Posterior vena cava (tissue), 2 donors: ENCODE data around the gene HS3ST3A1. TPM values are rescaled to one million over a fixed set of nuclear protein-coding genes. Genes with fewer than 3 reads are reported as not detected.

Experiments used
- DNase-seq: peaks from one replicate; pipeline ENCODE4 v3.0.0-alpha.2; 2020; ENCODE audit warnings: low spot score
- intact Hi-C, 2 donors: fragments of 100-400 bp; cut with DNase I; formaldehyde crosslinking; loops; one replicate each; pipeline versions ENCODE4 v1.14.1 to v1.14.2; 2022 to 2023
- total RNA-seq, 2 donors: library from RNA; stranded (reverse); fragmentation: NEBNext Ultra II Directional; extraction: Animal tissue kit (Norgen Biotek cat#: 25700); gene quantifications; one replicate each; pipeline ENCODE4 v1.2.1, GENCODE V29; 2021
- donor health status: DM: yes; HTN: yes; CAD: no.
- donor health status: DM: yes; HTN: yes; CAD: no.

Gene HS3ST3A1
- total RNA-seq, 2 donors from 2014 or later = 0.24 to 0.28 TPM

GRCh38 chr17:13599864-13600263 is 1.9 kb downstream of the HS3ST3A1 start:
- intact Hi-C loops = loop anchor here (5.0 to 10.0 kb wide), 3 partner anchors 695 to 1325 kb away; partner anchors contain the start of gene HS3ST3B1 (in 1 of the 2)
- no peak for DNase-seq

GRCh38 chr17:13599168-13599577 is 2.6 kb downstream of the HS3ST3A1 start:
- DNase-seq = no peak
- intact Hi-C loops = loop anchor here (5.0 to 10.0 kb wide), 3 partner anchors 696 to 1326 kb away; partner anchors contain the start of gene HS3ST3B1 (in 1 of the 2)

DNA sequence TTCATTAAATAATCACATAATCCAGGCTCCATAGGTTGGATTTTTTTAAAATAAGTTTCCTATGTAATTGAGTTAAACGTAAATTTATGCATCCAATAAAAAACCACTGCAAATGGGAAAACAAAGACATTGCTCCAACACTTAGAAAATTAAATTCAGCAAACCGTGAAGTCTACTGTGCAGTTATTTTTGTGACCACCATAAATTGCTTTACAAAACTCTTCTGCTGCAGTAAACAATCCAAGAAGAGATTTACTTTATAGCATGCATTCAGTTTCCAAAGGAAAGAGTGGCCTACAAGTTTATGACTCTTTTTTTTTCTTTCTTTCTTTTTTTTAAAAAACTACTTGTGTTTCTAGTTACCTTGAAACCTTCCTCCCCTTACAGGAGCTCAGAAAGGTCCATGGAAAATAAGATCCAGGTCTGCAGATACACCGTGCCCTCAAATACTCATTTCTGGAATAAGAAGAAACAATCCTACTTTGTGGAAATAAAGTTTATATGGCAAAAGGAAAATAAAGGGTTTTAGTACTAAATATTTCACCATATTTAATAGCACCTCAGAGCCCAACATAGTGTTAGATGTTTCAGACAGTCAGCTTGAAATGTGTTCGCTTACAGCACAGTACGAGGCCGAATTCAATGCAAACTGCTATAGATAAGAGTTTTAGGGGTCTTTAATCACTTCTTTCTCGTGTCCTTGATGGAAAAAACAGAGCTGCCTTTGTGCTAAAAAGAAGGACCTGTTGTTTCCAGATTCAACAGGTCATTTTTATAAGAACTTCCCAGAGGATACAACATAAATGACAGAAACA is 3.2 kb downstream of the HS3ST3A1 start:
- intact Hi-C loops = loop anchor here (5.0 to 10.0 kb wide), 3 partner anchors 696 to 1326 kb away; partner anchors contain the start of gene HS3ST3B1 (in 1 of the 2)
- no peak for DNase-seq

- no peak for DNase-seq
- intact Hi-C loops = loop anchor here (5.0 to 10.0 kb wide), 3 partner anchors 697 to 1327 kb away; partner anchors contain the start of gene HS3ST3B1 (in 1 of the 2)
Observed at GRCh38 chr17:13597723-13598347, 3.9 kb downstream of the HS3ST3A1 start.

- DNase-seq = no peak
Observed at GRCh38 chr17:13596241-13596923, 5.3 kb downstream of the HS3ST3A1 start.

GRCh38 chr17:13595599-13595899 is 6.2 kb downstream of the HS3ST3A1 start:
- intact Hi-C loops = loop anchor here (5.0 to 10.0 kb wide), 3 partner anchors 699 to 1329 kb away; partner anchors contain the start of gene HS3ST3B1 (in 1 of the 2)
- no peak for DNase-seq

More at GRCh38 chr17:13596241-13596923, 5.3 kb downstream of the HS3ST3A1 start:
- intact Hi-C loops = loop anchor here (5.0 to 10.0 kb wide), 3 partner anchors 698 to 1328 kb away; partner anchors contain the start of gene HS3ST3B1 (in 1 of the 2)

DNA sequence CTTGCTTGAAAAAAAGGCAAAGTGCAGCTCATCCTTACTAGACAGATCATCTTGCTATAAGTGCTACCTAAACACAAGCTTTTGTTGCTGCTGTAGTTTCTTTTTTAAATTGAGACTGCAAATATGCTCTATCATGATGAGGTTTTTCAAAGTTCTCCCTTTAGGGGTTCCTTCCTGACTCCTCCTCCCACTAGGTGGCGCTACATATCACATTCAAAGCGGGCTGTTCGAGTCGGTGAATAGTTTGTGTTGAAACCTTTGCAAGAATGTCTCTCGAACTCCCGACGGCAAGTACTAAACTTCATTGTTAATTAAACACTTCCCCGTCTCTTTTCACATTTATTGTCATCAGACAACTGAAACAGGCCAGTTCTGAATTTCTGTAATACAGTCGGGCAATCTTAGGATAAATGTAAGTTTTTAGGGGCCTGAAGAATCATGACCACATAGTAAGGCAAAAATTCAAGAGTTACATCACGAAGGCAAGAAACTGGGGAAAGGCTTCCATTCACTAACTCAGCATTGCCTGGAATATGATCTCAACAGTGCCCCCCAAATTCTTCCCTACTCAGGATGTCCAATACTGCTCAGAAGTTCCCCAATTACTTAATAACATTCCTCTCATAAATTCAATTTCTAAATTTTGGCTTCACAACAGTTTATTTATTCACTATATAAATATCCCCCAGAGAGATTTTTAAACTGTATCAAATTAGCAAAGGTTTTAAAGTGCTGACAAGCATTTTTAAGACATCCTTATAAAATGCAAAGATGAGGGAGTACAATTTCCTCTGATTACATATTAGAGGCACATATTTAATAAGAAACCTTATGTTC is 6.7 kb downstream of the HS3ST3A1 start:
- intact Hi-C loops = loop anchor here (5.0 to 10.0 kb wide), 3 partner anchors 700 to 1330 kb away; partner anchors contain the start of gene HS3ST3B1 (in 1 of the 2)
- DNase-seq = no peak

DNA sequence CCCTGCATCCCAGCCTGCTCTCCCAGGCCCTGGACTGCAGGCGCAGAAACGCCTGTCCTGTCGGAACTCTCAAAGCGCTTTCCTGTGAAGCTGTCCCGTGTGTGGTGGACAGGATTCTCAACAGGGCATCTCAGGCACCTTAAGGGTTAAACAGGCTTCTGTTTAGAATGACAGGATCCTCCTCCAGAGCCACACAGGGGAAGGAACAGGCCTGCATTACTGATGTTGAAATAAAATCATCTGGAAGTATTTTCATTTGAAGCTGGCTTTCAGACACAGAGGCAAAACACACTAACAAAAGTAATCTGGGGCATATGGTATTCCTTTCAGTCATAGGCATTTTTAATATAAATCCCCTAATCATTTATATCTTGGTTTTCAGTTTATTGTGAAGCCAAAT is 7.4 kb downstream of the HS3ST3A1 start:
- DNase-seq = no peak
- intact Hi-C loops = loop anchor here (10.0 kb wide), 2 partner anchors 700 to 1330 kb away; no protein-coding TSS in a partner anchor

- no peak for DNase-seq
- intact Hi-C loops = loop anchor here (10.0 kb wide), 2 partner anchors 701 to 1331 kb away; no protein-coding TSS in a partner anchor
Observed at GRCh38 chr17:13593757-13594156, 8.0 kb downstream of the HS3ST3A1 start.

- intact Hi-C loops = loop anchor here (10.0 kb wide), 2 partner anchors 702 to 1332 kb away; no protein-coding TSS in a partner anchor
- no peak for DNase-seq
Observed at GRCh38 chr17:13593021-13593751, 8.5 kb downstream of the HS3ST3A1 start.

DNA sequence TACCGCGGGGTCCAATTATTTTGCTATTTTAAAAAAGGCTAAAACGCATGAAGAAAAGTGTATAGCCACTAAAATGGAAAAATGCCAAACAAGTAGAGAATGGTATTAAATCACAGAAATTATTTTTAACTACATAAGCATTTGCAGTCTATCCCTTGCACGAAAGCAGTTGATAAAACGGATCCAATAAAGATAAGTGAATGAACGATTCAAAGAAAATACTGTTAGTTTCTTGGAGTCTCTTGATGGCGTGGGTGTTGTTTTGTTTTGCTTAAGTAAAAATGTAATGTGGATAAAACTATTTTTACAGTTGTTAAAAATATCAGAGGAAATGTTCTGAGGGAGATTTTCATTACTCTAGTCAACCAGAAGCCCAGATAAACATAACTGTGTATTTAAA is 9.3 kb downstream of the HS3ST3A1 start:
- no peak for DNase-seq
- intact Hi-C loops = loop anchor here (10.0 kb wide), 2 partner anchors 702 to 1332 kb away; no protein-coding TSS in a partner anchor

DNA sequence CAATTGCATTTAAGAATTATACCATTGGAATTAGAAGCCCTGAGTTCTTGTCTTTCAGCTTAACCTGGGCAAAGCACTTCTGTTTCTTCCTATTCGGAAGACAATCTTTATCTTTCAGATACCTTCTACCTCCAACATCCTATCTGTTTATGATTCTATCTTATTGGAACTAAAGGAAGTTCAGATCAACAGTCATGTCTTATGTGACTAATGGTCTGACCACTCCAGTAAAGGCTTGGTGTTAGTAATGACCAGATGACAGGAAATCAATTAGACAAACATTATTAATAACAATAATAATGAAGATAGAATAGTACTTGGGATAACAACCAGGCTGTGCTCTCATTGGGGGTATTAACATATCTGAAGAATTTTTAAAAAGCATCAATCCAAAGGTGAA is 11.3 kb downstream of the HS3ST3A1 start:
- intact Hi-C loops = loop anchor here (10.0 kb wide), 2 partner anchors 704 to 1334 kb away; no protein-coding TSS in a partner anchor
- DNase-seq = no peak

GRCh38 chr17:13589658-13590057 is 12.1 kb downstream of the HS3ST3A1 start:
- intact Hi-C loops = loop anchor here (10.0 kb wide), 2 partner anchors 705 to 1335 kb away; no protein-coding TSS in a partner anchor
- no peak for DNase-seq

DNA sequence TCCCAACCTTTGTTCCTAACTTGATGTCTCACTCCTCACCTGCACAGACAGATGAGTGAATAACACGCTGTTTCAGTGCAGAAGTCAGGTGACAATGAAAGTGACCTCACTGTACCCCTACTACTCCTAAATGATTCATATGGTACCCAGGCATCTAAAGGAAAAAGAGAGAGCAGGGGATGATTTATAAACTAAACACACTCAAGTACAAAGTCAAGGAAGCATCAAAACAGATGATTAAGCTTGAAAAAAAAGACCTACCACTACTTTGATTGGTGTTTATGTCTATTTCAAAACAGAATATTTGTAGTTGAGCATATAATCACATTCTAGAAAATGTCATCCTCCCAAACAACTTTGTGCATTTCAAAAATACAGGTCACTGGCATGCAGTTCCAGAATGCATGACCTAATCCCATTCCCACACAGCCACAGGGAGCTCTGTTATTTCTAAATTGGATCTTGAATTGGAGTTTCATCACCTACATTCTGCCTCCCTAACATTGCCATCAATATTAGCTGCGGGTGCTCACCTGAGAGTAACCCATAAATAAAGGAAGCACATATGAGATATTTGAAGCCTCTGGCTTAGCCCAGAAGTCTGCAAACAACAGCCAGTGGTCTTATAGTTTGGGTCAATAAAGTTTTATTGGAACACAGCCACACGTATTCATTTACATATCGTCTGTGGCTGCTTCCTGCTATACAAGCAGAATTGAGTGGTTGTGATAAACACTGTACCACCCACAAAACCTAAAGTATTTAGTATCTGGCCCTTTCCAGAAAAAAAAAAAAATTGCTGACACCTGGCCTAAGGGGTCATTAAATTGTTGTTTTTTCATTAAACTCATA is 14.0 kb downstream of the HS3ST3A1 start:
- no peak for DNase-seq
- intact Hi-C loops = no loop called here

GRCh38 chr17:13584701-13585080 is 17.0 kb downstream of the HS3ST3A1 start:
- no peak for DNase-seq
- intact Hi-C loops = loop anchor here in 1 of 2 donors (2.0 kb wide), 1 partner anchor 50 kb away; no protein-coding TSS in a partner anchor

- no peak for DNase-seq
- intact Hi-C loops = loop anchor here in 1 of 2 donors (2.0 kb wide), 1 partner anchor 49 kb away; no protein-coding TSS in a partner anchor
Observed at GRCh38 chr17:13583996-13584700, 17.6 kb downstream of the HS3ST3A1 start.
